ENCODE results near the gene CALD1.

- TF ChIP-seq POLR2AphosphoS5 (IDR thresholded peaks at IDR 0.05) = no peak
- TF ChIP-seq CTCF (IDR thresholded peaks at IDR 0.05) = no peak
- no peak for TF ChIP-seq POLR2A (IDR thresholded peaks at IDR 0.05)
- no peak for TF ChIP-seq EP300 (IDR thresholded peaks at IDR 0.05)
These were observed 120.3 kb downstream of the CALD1 start for GRCh38 chr7:134899729-134900128.

Measured in stomach (tissue), 4 donors.